NB4 (cell line): Measurements from ENCODE around the gene RIOX2.
"Not testable (repeated sequence)": the region's sequence is repeated elsewhere in the genome, so short reads cannot be mapped to it uniquely, and the experiment has no call there.

Experiments used
- DNase-seq: peaks from one replicate; pipeline ENCODE4 v3.0.0; 2010; ENCODE audit warnings: low read depth
- H3K4me3 ChIP-seq: one replicate; pipeline ENCODE4 v1.5.1; 2011; ENCODE audit warnings: mild to moderate bottlenecking, low read depth, low read length, moderate library complexity
- CTCF ChIP-seq: IDR thresholded peaks from one replicate; pipeline ENCODE4 v1.5.1; 2012; ENCODE audit warnings: low read depth, low read length
- MYC ChIP-seq: IDR thresholded peaks from 2 replicates; pipeline ENCODE4 v1.6.1; 2011; ENCODE audit warnings: low read depth, low read length
- POLR2A ChIP-seq: IDR thresholded peaks from 2 replicates; pipeline ENCODE4 v1.6.1; 2011; ENCODE audit warnings: mild to moderate bottlenecking; ENCODE audit not compliant: insufficient read length; ENCODE audit errors: extremely low read depth
- TF ChIP-seq, protein P1 (sequence below): IDR thresholded peaks from 2 replicates; pipeline ENCODE4 v1.6.1; 2011; ENCODE audit warnings: low read depth, low read length

Gene RIOX2

GRCh38 chr3:97916576-97916975 lies 55.7 kb downstream of the RIOX2 start:
- DNase-seq: no peak
- H3K4me3 ChIP-seq: no peak overlapping the region
- TF ChIP-seq CTCF: no peak
- TF ChIP-seq, protein P1, sequence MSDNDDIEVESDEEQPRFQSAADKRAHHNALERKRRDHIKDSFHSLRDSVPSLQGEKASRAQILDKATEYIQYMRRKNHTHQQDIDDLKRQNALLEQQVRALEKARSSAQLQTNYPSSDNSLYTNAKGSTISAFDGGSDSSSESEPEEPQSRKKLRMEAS: no peak
- TF ChIP-seq MYC: no peak
- no peak for TF ChIP-seq POLR2A

- TF ChIP-seq, protein P1: no peak
- TF ChIP-seq CTCF (no peak), MYC (no peak), POLR2A (no peak)
- H3K4me3 ChIP-seq: no peak overlapping the region
- peak; percentile 62 for DNase-seq
Observed at GRCh38 chr3:97914388-97914787, 57.8 kb downstream of the RIOX2 start.

DNA sequence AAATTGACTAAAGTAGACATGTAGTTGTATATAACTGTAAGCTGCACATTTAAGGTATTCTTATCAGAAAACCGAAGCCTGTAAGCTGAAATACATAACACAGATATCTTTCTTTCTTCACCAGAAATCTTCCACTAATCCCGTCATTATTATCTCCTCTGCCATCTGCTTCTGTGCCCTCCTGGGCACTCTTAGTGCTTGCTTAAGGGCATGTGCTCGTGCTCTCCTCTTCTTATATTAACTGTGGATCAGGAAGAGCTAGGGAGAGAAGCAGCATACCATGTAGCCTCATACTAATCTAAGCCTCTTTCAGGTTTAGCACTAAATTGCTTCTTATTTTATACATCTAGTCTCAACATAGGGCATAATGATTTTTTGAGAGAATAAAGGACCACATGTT lies 60.8 kb downstream of the RIOX2 start:
- DNase-seq: peak; percentile 5
- H3K4me3 ChIP-seq: no peak overlapping the region
- no peak for TF ChIP-seq MYC
- TF ChIP-seq CTCF: no peak
- no peak for TF ChIP-seq POLR2A
- TF ChIP-seq, protein P1: no peak

DNA sequence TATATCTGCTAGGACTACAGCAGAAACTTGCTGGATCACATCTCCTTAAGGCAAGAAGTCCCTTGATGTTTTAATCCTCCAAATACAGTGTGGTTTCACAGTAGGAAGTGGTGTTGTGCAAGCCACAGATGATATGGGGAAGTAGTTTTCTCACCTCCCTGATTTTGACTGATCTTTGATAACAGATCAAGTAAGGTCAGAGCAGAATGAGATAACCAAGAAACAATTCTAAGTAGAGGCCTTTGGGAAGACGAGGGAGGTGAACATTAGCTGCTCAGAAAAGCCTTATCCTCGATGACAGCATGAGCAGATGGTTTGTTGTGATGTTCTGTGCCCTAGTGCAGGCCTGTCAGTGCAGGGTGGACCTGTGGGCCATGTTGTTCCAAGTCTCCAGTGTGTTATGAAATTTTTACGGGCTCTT lies 61.3 kb downstream of the RIOX2 start:
- peak; percentile 92 for DNase-seq
- TF ChIP-seq MYC (peak; percentile 62; the same call in 1 of the 2 replicates), CTCF (no peak)
- H3K4me3 ChIP-seq: peak overlapping the region; percentile 59

- peak overlapping the region; percentile 59 for H3K4me3 ChIP-seq
- not testable (repeated sequence) for DNase-seq
Observed at GRCh38 chr3:97910236-97910831, 61.9 kb downstream of the RIOX2 start.

- not testable (repeated sequence) for H3K4me3 ChIP-seq, DNase-seq
Observed at GRCh38 chr3:97909830-97910229, 62.4 kb downstream of the RIOX2 start.

DNA sequence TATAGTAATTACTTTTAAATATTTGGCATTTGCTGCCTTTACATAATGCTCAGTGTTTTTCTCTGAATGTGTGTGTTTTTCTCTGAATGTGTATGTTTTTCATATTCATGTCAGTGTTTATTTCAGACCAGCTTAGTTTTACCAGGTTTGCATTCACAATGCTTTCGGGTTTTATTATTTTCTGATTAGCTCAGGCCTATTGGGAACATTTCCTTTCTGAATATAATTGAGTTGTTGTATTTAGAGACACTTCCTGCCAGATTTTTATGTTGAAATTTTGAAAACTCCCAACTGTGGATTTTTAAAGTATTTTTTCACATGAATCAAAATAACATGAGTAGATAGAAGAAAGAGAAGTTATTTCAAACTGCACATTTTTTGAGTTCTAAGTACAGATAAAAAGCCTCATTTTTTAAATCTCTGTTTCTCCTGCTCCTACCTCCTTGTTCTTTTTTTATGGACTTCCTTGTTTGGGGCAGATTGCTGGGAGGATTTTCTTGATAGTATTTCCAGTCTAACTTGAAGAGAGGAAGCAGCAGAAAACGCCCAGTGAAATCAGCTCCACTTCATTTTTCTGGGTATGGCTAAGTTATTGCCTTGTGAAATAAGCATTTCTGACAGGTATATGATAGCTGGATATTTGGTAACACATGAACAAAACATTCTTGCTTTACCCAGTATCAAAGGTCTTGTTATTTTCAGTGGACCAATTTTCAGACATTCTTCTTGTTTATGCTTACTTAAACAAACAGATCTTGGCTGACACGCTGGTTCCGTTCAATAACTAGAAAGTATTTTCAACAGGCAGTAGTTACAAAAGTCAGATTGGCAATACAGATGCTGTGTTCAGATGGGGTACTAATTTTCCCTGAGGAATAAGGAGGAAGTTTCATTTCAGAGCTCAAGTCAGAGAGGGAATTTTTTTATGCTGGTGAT lies 70.7 kb downstream of the RIOX2 start:
- DNase-seq: peak; percentile 2
- no peak overlapping the region for H3K4me3 ChIP-seq
- TF ChIP-seq, protein P1: no peak
- TF ChIP-seq POLR2A (no peak), CTCF (no peak), MYC (no peak)
